Bronchial smooth muscle cell (primary cell): ENCODE results near the gene GLS2. TPM values are rescaled to one million over a fixed set of nuclear protein-coding genes. Genes with fewer than 3 reads are reported as not detected.

ENCODE experiments used
- total RNA-seq: library from RNA; depleted of rRNA; stranded (reverse); fragments of >200 nt; gene quantifications from 2 replicates; pipeline ENCODE4 v1.2.1, GENCODE V29; 2014

GLS2 gene
- 0.09 and 0.16 TPM in 2 replicates for total RNA-seq

DNA sequence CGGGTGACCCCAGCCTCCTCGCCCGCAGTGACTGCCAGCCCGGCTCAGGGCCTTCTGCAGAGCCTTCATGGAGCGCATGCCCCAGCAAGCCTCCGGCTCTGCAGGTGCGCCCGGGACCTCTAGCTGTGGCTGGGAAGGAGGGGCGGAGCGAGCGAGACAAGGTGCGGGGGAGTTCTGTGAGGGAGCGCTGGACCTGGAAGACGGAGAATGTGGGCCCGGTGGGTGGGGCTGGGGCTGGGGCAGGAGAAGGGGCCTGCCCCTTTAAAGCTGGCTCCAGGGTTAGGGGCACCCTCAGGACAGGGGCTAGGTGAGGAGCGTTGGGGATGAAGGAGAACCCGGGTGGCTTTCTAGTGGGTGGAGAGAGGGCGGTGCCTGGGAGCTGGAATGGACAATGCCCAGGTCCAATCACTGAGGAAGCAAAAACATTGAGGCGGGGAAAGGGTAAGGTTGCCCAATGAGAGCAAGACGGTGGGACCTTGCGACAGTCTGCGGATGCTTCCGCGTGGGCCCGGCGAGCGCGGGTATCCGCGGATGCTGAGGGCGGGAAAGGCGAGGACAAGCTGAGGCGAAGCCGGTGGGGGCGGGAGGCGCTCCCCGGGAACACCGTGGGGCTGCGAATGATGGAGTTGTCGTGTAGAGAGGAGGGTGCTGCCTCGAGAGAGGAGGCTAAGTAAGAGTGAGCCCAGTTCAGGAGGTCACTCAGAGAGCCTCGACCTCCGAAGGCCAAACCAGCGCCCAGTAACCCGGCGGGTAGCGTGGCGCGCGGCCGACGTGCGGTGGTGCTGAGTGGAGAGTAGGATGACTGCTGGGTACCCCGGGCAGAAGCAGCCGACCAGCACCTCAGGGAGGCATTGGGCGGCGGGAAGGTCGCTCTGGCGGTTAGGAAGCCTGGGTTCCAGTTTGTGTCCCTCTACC is at the start of gene GLS2:
GLS2 (minus strand) TSS at position 121 of the 915 bp plus-strand sequence; CDS start at position 78, 43 bp downstream.

DNA sequence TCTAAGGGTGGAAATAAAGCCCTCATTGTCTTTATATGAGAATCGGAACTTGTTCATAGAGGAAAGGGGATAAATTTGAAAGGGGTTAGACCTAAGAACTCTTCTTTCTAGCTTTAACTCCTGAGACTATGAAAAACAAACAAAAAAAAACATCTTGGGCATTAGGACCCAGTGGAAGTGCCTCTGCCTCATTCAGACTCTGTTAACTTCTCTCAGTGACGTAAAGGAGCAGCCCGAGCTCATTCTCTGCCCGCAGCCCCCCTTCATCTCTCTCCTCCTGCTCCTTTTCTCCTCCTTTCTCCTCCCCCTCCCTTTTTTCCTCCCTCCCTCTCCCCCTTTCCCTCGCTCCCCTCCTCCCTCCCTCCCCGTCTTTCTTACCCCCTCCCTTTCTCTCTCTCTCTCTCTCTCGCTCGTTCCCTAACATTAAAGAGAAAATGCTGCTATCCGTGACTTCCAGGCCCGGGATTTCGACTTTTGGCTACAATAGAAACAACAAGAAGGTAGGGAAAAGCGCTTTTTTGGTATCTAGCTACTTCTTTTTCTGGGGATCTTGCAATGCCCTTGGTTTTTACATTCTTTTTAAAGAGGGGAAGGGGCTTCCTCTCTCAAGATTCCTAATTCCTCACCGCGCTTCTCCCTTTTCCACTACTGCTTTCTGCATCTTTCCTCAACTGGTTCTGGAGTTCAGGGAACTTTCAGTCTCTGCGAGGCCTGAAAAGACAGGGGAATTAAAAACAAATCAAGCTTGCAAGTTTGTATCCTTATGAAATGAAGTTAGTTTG is 33.8 kb upstream of the GLS2 start, which contains the start of gene RBMS2:
RBMS2 (plus strand) TSS at position 231 of the 782 bp plus-strand sequence; CDS start at position 435, 204 bp downstream.

GRCh38 chr12:56468216-56469006 is 19.6 kb downstream of the GLS2 start, which contains the start of gene SPRYD4:
TSS of gene SPRYD4 (plus strand) at chr12:56468578. CDS start at chr12:56468592, 14 bp downstream.

DNA sequence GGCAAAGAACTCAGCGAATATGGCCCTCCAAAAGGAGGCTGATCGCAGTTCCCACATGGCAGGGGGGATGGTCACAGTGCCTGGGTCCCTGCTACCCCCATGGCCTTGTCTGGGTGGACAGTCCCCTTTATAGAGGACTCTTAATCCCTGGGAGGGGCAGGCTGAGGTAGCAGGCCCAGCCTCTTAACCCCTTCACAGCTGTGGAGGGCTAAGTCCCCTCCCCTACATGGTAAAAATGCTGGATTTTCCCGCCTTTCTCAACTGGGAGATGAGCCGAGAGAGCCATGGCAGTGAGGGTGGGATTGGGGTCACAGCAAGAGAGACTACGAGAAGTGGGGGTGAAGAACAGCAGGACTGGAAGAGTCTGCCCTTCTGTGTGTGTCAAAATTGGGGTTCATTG is 33.4 kb downstream of the GLS2 start, which contains the start of gene MIP:
MIP (minus strand) TSS at position 101 of the 400 bp plus-strand sequence; CDS start at position 57, 44 bp downstream.

GRCh38 chr12:56448860-56449621 is 38.9 kb downstream of the GLS2 start, which contains the start of gene TIMELESS:
TSS of gene TIMELESS (minus strand) at chr12:56449426. CDS start at chr12:56434170, 15,256 bp downstream.

Other genes starting within 250 kb of the GLS2 start
- gene ANKRD52, start 229.8 kb downstream of the GLS2 start, total RNA-seq, result 8.4 and 15.8 TPM in 2 replicates
- gene COQ10A, start 221.2 kb downstream of the GLS2 start, total RNA-seq, result 9.1 and 10.2 TPM in 2 replicates
- 55.3 and 69.0 TPM in 2 replicates for gene CS, start 187.8 kb downstream of the GLS2 start, total RNA-seq
- 68.4 and 84.2 TPM in 2 replicates for gene CNPY2, start 172.2 kb downstream of the GLS2 start, total RNA-seq
- 21.8 and 27.2 TPM in 2 replicates for gene PAN2, start 154.2 kb downstream of the GLS2 start, total RNA-seq
- gene IL23A, start 149.3 kb downstream of the GLS2 start, total RNA-seq, result 0.09 TPM in 1 of 2 replicates, not detected in the other
- gene STAT2, start 128.1 kb downstream of the GLS2 start, total RNA-seq, result 276 and 289 TPM in 2 replicates
- not detected in 2 replicates for gene APOF, start 125.3 kb downstream of the GLS2 start, total RNA-seq
- 2.5 and 4.1 TPM in 2 replicates for gene TIMELESS, start 38.7 kb downstream of the GLS2 start, total RNA-seq
- gene MIP, start 33.5 kb downstream of the GLS2 start, total RNA-seq, result not detected in 2 replicates
- gene SPRYD4, start 19.6 kb downstream of the GLS2 start, total RNA-seq, result 0.94 and 1.6 TPM in 2 replicates
- gene RBMS2, start 33.7 kb upstream of the GLS2 start, total RNA-seq, result 9.3 and 9.5 TPM in 2 replicates
- 12.3 and 13.1 TPM in 2 replicates for gene BAZ2A, start 142.2 kb upstream of the GLS2 start, total RNA-seq
- 373 and 497 TPM in 2 replicates for gene ATP5F1B, start 157.8 kb upstream of the GLS2 start, total RNA-seq
- gene PTGES3, start 200.1 kb upstream of the GLS2 start, total RNA-seq, result 28.2 and 42.7 TPM in 2 replicates
- gene NACA, start 237.1 kb upstream of the GLS2 start, total RNA-seq, result 1,375 and 1,523 TPM in 2 replicates